GM21723 (cell line): ENCODE results near the gene DUSP28.
"Not testable (repeated sequence)": the region's sequence is repeated elsewhere in the genome, so short reads cannot be mapped to it uniquely, and the experiment has no call there.

Experiments
- ATAC-seq: cut with Tn5 transposase; IDR thresholded peaks from one replicate; pipeline ENCODE4 v1.9.1; 2021; ENCODE audit warnings: mild to moderate bottlenecking, moderate library complexity; ENCODE audit not compliant: unreplicated experiment

Gene DUSP28

GRCh38 chr2:240560084-240560479 lies at the start of gene DUSP28:
Gene DUSP28 (plus strand): TSS chr2:240560357. CDS start chr2:240560685, 328 bp downstream.
- ATAC-seq = peak; percentile 61

GRCh38 chr2:240510513-240511210 lies 49.5 kb upstream of the DUSP28 start:
- no peak for ATAC-seq

- no peak for ATAC-seq
These were observed 48.6 kb upstream of the DUSP28 start for GRCh38 chr2:240511351-240512108.

- ATAC-seq = no peak
These were observed 48.1 kb upstream of the DUSP28 start for GRCh38 chr2:240512109-240512485.

GRCh38 chr2:240512666-240513535 lies 47.3 kb upstream of the DUSP28 start:
- ATAC-seq = no peak

- ATAC-seq = peak; percentile 94
These were observed 46.4 kb upstream of the DUSP28 start for GRCh38 chr2:240513549-240514287.

- ATAC-seq = no peak
These were observed 45.5 kb upstream of the DUSP28 start for GRCh38 chr2:240514631-240515030.

GRCh38 chr2:240517342-240517741 lies 42.8 kb upstream of the DUSP28 start:
- ATAC-seq = no peak

GRCh38 chr2:240518981-240519380 lies 41.2 kb upstream of the DUSP28 start:
- no peak for ATAC-seq

- no peak for ATAC-seq
These were observed 40.6 kb upstream of the DUSP28 start for GRCh38 chr2:240519396-240520129.

- ATAC-seq = no peak
These were observed 39.8 kb upstream of the DUSP28 start for GRCh38 chr2:240520130-240520973.

GRCh38 chr2:240520974-240521350 lies 39.2 kb upstream of the DUSP28 start:
- ATAC-seq = no peak

GRCh38 chr2:240521885-240522284 lies 38.3 kb upstream of the DUSP28 start:
- ATAC-seq = not testable (repeated sequence)

GRCh38 chr2:240522406-240522805 lies 37.8 kb upstream of the DUSP28 start:
- no peak for ATAC-seq

- no peak for ATAC-seq
These were observed 36.5 kb upstream of the DUSP28 start for GRCh38 chr2:240523451-240524281.

GRCh38 chr2:240524963-240525718 lies 35.0 kb upstream of the DUSP28 start:
- ATAC-seq = no peak

- ATAC-seq = no peak
These were observed 34.4 kb upstream of the DUSP28 start for GRCh38 chr2:240525802-240526201.

- no peak for ATAC-seq
These were observed 33.6 kb upstream of the DUSP28 start for GRCh38 chr2:240526521-240526920.
